Measurements from ENCODE around the gene UGT1A8.

The UGT1A8 gene

GRCh38 chr2:233690444-233690843 lies 73.0 kb downstream of the UGT1A8 start:
- H3K27ac ChIP-seq (ENCODE audit: insufficient read depth in 1 of 2, low read depth in 1 of 2, low read length in 2 of 2, poor library complexity in 1 of 2, severe bottlenecking in 2 of 2) = no peak overlapping the region
- POLR2A ChIA-PET = no interaction called here
- no peaks in the 10 kb centered on the region for H3K36me3 ChIP-seq (ENCODE audit: control insufficient read depth in 4 of 4, insufficient read depth in 4 of 4, low read length in 3 of 4)
- DNase-seq = no peak
- no peak overlapping the region for H3K4me3 ChIP-seq (ENCODE audit: control insufficient read depth in 1 of 7, extremely low read depth in 1 of 7, insufficient read depth in 4 of 7, low read depth in 2 of 7, low read length in 6 of 7)
- CTCF ChIA-PET = interaction anchor here (1.5 kb wide), 1 partner anchor 9 kb away, joined by 6 read pairs; no protein-coding TSS in a partner anchor
- H3K27me3 ChIP-seq (replicated peaks in 2 of 5; ENCODE audit: control insufficient read depth in 4 of 5, insufficient read depth in 5 of 5, low read length in 4 of 5) = no peaks in the 10 kb centered on the region
- peaks cover 2 to 22% (median 12%) of the 10 kb centered on the region in 4 experiments for H3K4me1 ChIP-seq (ENCODE audit: control extremely low read depth in 1 of 4, control insufficient read depth in 4 of 4, insufficient read depth in 4 of 4, low read length in 3 of 4)
- no peaks in the 10 kb centered on the region for H3K9me3 ChIP-seq (ENCODE audit: control extremely low read depth in 1 of 5, control insufficient read depth in 4 of 5, insufficient read depth in 2 of 5, low read depth in 1 of 5, low read length in 4 of 5)
- 100% methylated on average over 1 of the region's 4 CpGs for WGBS (ENCODE audit: insufficient coverage)

GRCh38 chr2:233691443-233692433 lies 74.3 kb downstream of the UGT1A8 start:
- H3K4me3 ChIP-seq (ENCODE audit: control insufficient read depth in 1 of 7, extremely low read depth in 1 of 7, insufficient read depth in 4 of 7, low read depth in 2 of 7, low read length in 6 of 7) = no peak overlapping the region
- no peak overlapping the region for H3K27ac ChIP-seq (ENCODE audit: insufficient read depth in 1 of 2, low read depth in 1 of 2, low read length in 2 of 2, poor library complexity in 1 of 2, severe bottlenecking in 2 of 2)
- CTCF ChIA-PET = interaction anchor here (1.2 to 1.5 kb wide), 2 partner anchors 8 to 37 kb away, joined by 3 to 6 read pairs; partner anchors contain the start of gene UGT1A3

GRCh38 chr2:233692648-233693047 lies 75.2 kb downstream of the UGT1A8 start, which contains the start of gene UGT1A6:
Gene UGT1A6, plus strand, starts transcription at chr2:233692890. Its CDS starts 115 bp downstream, at chr2:233693005.
- CTCF ChIA-PET = interaction anchor here (1.2 kb wide), 1 partner anchor 36 kb away, joined by 3 read pairs; the partner anchor contains the start of gene UGT1A3
- Histone ChIP-seq H3K27me3 (replicated peaks in 2 of 5; ENCODE audit: control insufficient read depth in 4 of 5, insufficient read depth in 5 of 5, low read length in 4 of 5) (no peaks in the 10 kb centered on the region), H3K36me3 (ENCODE audit: control insufficient read depth in 4 of 4, insufficient read depth in 4 of 4, low read length in 3 of 4) (no peaks in the 10 kb centered on the region), H3K4me1 (ENCODE audit: control extremely low read depth in 1 of 4, control insufficient read depth in 4 of 4, insufficient read depth in 4 of 4, low read length in 3 of 4) (peaks cover 2 to 20% (median 12%) of the 10 kb centered on the region in 4 experiments), H3K27ac (ENCODE audit: insufficient read depth in 1 of 2, low read depth in 1 of 2, low read length in 2 of 2, poor library complexity in 1 of 2, severe bottlenecking in 2 of 2) (no peak within 1 kb of the TSS), H3K9me3 (ENCODE audit: control extremely low read depth in 1 of 5, control insufficient read depth in 4 of 5, insufficient read depth in 2 of 5, low read depth in 1 of 5, low read length in 4 of 5) (no peaks in the 10 kb centered on the region), H3K4me3 (ENCODE audit: control insufficient read depth in 1 of 7, extremely low read depth in 1 of 7, insufficient read depth in 4 of 7, low read depth in 2 of 7, low read length in 6 of 7) (no peak within 1 kb of the TSS)
- 100% methylated on average over 2 of the region's 4 CpGs for WGBS (ENCODE audit: insufficient coverage)
- POLR2A ChIA-PET = no interaction called here
- no peak for DNase-seq

More at GRCh38 chr2:233691443-233692433, 74.3 kb downstream of the UGT1A8 start:
- POLR2A ChIA-PET = no interaction called here
- H3K4me1 ChIP-seq (ENCODE audit: control extremely low read depth in 1 of 4, control insufficient read depth in 4 of 4, insufficient read depth in 4 of 4, low read length in 3 of 4) = peaks cover 2 to 22% (median 12%) of the 10 kb centered on the region in 4 experiments
- no peaks in the 10 kb centered on the region for H3K36me3 ChIP-seq (ENCODE audit: control insufficient read depth in 4 of 4, insufficient read depth in 4 of 4, low read length in 3 of 4)
- H3K9me3 ChIP-seq (ENCODE audit: control extremely low read depth in 1 of 5, control insufficient read depth in 4 of 5, insufficient read depth in 2 of 5, low read depth in 1 of 5, low read length in 4 of 5) = no peaks in the 10 kb centered on the region
- H3K27me3 ChIP-seq (replicated peaks in 2 of 5; ENCODE audit: control insufficient read depth in 4 of 5, insufficient read depth in 5 of 5, low read length in 4 of 5) = no peaks in the 10 kb centered on the region
- DNase-seq = no peak
- 82% methylated on average over 6 of the region's 11 CpGs for WGBS (ENCODE audit: insufficient coverage)

- POLR2A ChIA-PET = no interaction called here
- H3K27ac ChIP-seq (ENCODE audit: insufficient read depth in 1 of 2, low read depth in 1 of 2, low read length in 2 of 2, poor library complexity in 1 of 2, severe bottlenecking in 2 of 2) = no peak overlapping the region
- DNase-seq = no peak
- no peaks in the 10 kb centered on the region for H3K9me3 ChIP-seq (ENCODE audit: control extremely low read depth in 1 of 5, control insufficient read depth in 4 of 5, insufficient read depth in 2 of 5, low read depth in 1 of 5, low read length in 4 of 5)
- H3K36me3 ChIP-seq (ENCODE audit: control insufficient read depth in 4 of 4, insufficient read depth in 4 of 4, low read length in 3 of 4) = no peaks in the 10 kb centered on the region
- 96% methylated on average over 4 of the region's 6 CpGs for WGBS (ENCODE audit: insufficient coverage)
- H3K4me1 ChIP-seq (ENCODE audit: control extremely low read depth in 1 of 4, control insufficient read depth in 4 of 4, insufficient read depth in 4 of 4, low read length in 3 of 4) = peaks cover 0 to 10% (median 6%) of the 10 kb centered on the region in 4 experiments
- CTCF ChIA-PET = no interaction called here
- H3K27me3 ChIP-seq (replicated peaks in 2 of 5; ENCODE audit: control insufficient read depth in 4 of 5, insufficient read depth in 5 of 5, low read length in 4 of 5) = no peaks in the 10 kb centered on the region
- no peak overlapping the region for H3K4me3 ChIP-seq (ENCODE audit: control insufficient read depth in 1 of 7, extremely low read depth in 1 of 7, insufficient read depth in 4 of 7, low read depth in 2 of 7, low read length in 6 of 7)
Measured at GRCh38 chr2:233693963-233694362, 76.5 kb downstream of the UGT1A8 start.

DNA sequence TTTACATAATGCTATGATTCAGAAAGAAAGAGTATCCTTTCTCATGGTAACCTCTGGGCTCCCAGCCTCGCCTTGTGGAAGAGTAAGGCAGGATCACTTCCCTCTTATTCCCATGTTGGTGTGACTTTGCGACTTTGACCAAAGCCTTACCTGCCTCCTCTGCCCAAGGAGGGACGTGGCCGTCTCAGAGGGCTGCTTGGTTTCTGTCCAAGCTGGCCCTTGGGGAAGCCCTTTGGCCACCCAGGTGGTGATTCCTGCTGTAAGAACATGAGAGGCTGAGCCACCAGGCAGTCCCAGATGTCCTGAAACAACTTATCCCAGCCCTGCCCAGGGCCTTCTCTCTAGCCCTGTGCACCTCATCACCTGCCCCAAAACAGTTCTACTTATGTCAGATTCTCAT lies 81.3 kb downstream of the UGT1A8 start:
- H3K27ac ChIP-seq (ENCODE audit: insufficient read depth in 1 of 2, low read depth in 1 of 2, low read length in 2 of 2, poor library complexity in 1 of 2, severe bottlenecking in 2 of 2) = no peak overlapping the region
- WGBS (ENCODE audit: insufficient coverage) = 95% methylated on average over 4 of the region's 4 CpGs
- H3K9me3 ChIP-seq (ENCODE audit: control extremely low read depth in 1 of 5, control insufficient read depth in 4 of 5, insufficient read depth in 2 of 5, low read depth in 1 of 5, low read length in 4 of 5) = no peaks in the 10 kb centered on the region
- H3K4me1 ChIP-seq (ENCODE audit: control extremely low read depth in 1 of 4, control insufficient read depth in 4 of 4, insufficient read depth in 4 of 4, low read length in 3 of 4) = peaks cover 0 to 17% (median 7%) of the 10 kb centered on the region in 4 experiments
- no peak overlapping the region for H3K4me3 ChIP-seq (ENCODE audit: control insufficient read depth in 1 of 7, extremely low read depth in 1 of 7, insufficient read depth in 4 of 7, low read depth in 2 of 7, low read length in 6 of 7)
- CTCF ChIA-PET = interaction anchor here (0.5 to 2.0 kb wide), 2 partner anchors 8 to 169 kb away, joined by 3 to 6 read pairs; partner anchors contain the start of gene MSL3B
- no peak for DNase-seq
- H3K36me3 ChIP-seq (ENCODE audit: control insufficient read depth in 4 of 4, insufficient read depth in 4 of 4, low read length in 3 of 4) = no peaks in the 10 kb centered on the region
- POLR2A ChIA-PET = no interaction called here
- no peaks in the 10 kb centered on the region for H3K27me3 ChIP-seq (replicated peaks in 2 of 5; ENCODE audit: control insufficient read depth in 4 of 5, insufficient read depth in 5 of 5, low read length in 4 of 5)

DNA sequence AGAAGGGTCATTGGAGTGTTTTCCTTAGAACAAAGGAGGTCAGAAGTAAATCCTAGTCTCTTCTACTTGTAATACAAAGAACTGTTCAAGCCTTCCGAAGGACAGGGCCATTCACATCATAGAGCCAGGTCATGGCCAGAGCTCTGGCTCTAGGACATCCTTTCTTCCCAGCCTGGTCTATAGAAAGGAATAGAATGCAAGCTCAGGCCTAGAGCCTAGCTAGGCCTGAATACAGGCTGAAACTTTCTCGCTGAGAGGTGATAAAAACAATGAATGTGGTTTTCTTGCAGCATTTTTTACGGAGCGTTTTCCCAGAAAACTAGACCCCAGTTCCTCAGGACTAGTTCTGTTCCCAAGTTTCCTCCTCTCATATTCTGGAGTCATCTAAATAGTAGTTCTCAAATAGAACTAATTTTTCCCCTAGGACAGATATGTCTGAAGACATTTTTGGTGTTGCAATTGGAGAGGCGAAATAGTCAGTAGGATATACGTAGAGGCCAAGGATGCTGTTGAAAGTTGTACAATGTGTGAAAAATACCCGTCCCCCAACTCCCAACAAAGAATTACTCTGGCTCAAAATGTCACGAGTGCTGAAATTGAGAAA lies 82.1 kb downstream of the UGT1A8 start:
- CTCF ChIA-PET = interaction anchor here (2.0 kb wide), 1 partner anchor 9 kb away, joined by 6 read pairs; no protein-coding TSS in a partner anchor
- no peak for DNase-seq
- Histone ChIP-seq H3K36me3 (ENCODE audit: control insufficient read depth in 4 of 4, insufficient read depth in 4 of 4, low read length in 3 of 4) (no peaks in the 10 kb centered on the region), H3K4me3 (ENCODE audit: control insufficient read depth in 1 of 7, extremely low read depth in 1 of 7, insufficient read depth in 4 of 7, low read depth in 2 of 7, low read length in 6 of 7) (no peak overlapping the region), H3K4me1 (ENCODE audit: control extremely low read depth in 1 of 4, control insufficient read depth in 4 of 4, insufficient read depth in 4 of 4, low read length in 3 of 4) (peaks cover 0 to 17% (median 7%) of the 10 kb centered on the region in 4 experiments), H3K27ac (ENCODE audit: insufficient read depth in 1 of 2, low read depth in 1 of 2, low read length in 2 of 2, poor library complexity in 1 of 2, severe bottlenecking in 2 of 2) (peak overlapping the region in 1 of 2 experiments; percentile 6), H3K27me3 (replicated peaks in 2 of 5; ENCODE audit: control insufficient read depth in 4 of 5, insufficient read depth in 5 of 5, low read length in 4 of 5) (no peaks in the 10 kb centered on the region), H3K9me3 (ENCODE audit: control extremely low read depth in 1 of 5, control insufficient read depth in 4 of 5, insufficient read depth in 2 of 5, low read depth in 1 of 5, low read length in 4 of 5) (no peaks in the 10 kb centered on the region)
- POLR2A ChIA-PET = no interaction called here
- 100% methylated on average over 3 of the region's 8 CpGs for WGBS (ENCODE audit: insufficient coverage)

Measured in common myeloid progenitor, CD34-positive (primary cell).